Parathyroid adenoma (tissue), 2 donors: ENCODE measurements around the gene CALML3.

Experiments
- H2AFZ ChIP-seq: fragments of 300-600 bp; sonication (generic); one replicate; pipeline ENCODE4 v1.7.0; 2017; ENCODE audit warnings: antibody characterized with exemption, mild to moderate bottlenecking
- H3K27ac ChIP-seq: fragments of 300-600 bp; sonication (generic); one replicate; pipeline ENCODE4 v1.7.0; 2017
- H3K27me3 ChIP-seq: fragments of 300-600 bp; sonication (generic); one replicate; pipeline ENCODE4 v1.7.0; 2017; ENCODE audit warnings: low read length; ENCODE audit not compliant: control insufficient read depth, insufficient read depth
- H3K36me3 ChIP-seq: fragments of 300-600 bp; sonication (generic); one replicate; pipeline ENCODE4 v1.7.0; 2017; ENCODE audit warnings: low read length; ENCODE audit not compliant: control insufficient read depth, insufficient read depth
- H3K4me1 ChIP-seq: fragments of 300-600 bp; sonication (generic); one replicate; pipeline ENCODE4 v1.7.0; 2017; ENCODE audit warnings: control low read depth
- H3K4me2 ChIP-seq: fragments of 300-600 bp; sonication (generic); one replicate; pipeline ENCODE4 v1.7.0; 2017; ENCODE audit warnings: low read length
- H3K4me3 ChIP-seq: fragments of 300-600 bp; sonication (generic); one replicate; pipeline ENCODE4 v1.7.0; 2017; ENCODE audit warnings: low read depth, low read length
- H3K79me2 ChIP-seq: fragments of 300-600 bp; sonication (generic); one replicate; pipeline ENCODE4 v1.7.0; 2017; ENCODE audit warnings: control low read depth
- H3K9ac ChIP-seq: fragments of 300-600 bp; sonication (generic); one replicate; pipeline ENCODE4 v1.7.0; 2017; ENCODE audit warnings: mild to moderate bottlenecking
- H3K9me3 ChIP-seq: fragments of 300-600 bp; sonication (generic); one replicate; pipeline ENCODE4 v1.7.0; 2017; ENCODE audit warnings: low read length; ENCODE audit not compliant: control insufficient read depth
- CTCF ChIP-seq: fragments of 300-600 bp; sonication (generic); IDR thresholded peaks from one replicate; pipeline ENCODE4 v1.7.0; 2017; ENCODE audit warnings: antibody characterized with exemption, mild to moderate bottlenecking
- donor health status: primary hyperparathyroidism.

The CALML3 gene

GRCh38 chr10:5560142-5560816 is 35.5 kb downstream of the CALML3 start:
- Histone ChIP-seq H3K79me2 (no peaks in the 10 kb centered on the region), H3K4me3 (no peak overlapping the region), H2AFZ (no peak overlapping the region), H3K27me3 (no peaks in the 10 kb centered on the region), H3K27ac (no peak overlapping the region), H3K4me2 (no peak overlapping the region), H3K9me3 (no peaks in the 10 kb centered on the region), H3K4me1 (no peaks in the 10 kb centered on the region), H3K9ac (no peak overlapping the region), H3K36me3 (no peaks in the 10 kb centered on the region)
- TF ChIP-seq CTCF: no peak

- H3K9ac ChIP-seq: no peak overlapping the region
- H3K79me2 ChIP-seq: no peaks in the 10 kb centered on the region
- H3K36me3 ChIP-seq: no peaks in the 10 kb centered on the region
- H2AFZ ChIP-seq: no peak overlapping the region
- H3K4me3 ChIP-seq: no peak overlapping the region
- no peak for TF ChIP-seq CTCF
- H3K27ac ChIP-seq: no peak overlapping the region
- no peaks in the 10 kb centered on the region for H3K27me3 ChIP-seq
- H3K4me1 ChIP-seq: no peaks in the 10 kb centered on the region
- no peak overlapping the region for H3K4me2 ChIP-seq
- H3K9me3 ChIP-seq: no peaks in the 10 kb centered on the region
Measured at GRCh38 chr10:5560817-5561703, 36.3 kb downstream of the CALML3 start.

- H3K79me2 ChIP-seq: no peaks in the 10 kb centered on the region
- no peaks in the 10 kb centered on the region for H3K27me3 ChIP-seq
- H3K36me3 ChIP-seq: no peaks in the 10 kb centered on the region
- no peak for TF ChIP-seq CTCF
- H3K4me3 ChIP-seq: no peak overlapping the region
- no peak overlapping the region for H3K4me2 ChIP-seq
- H2AFZ ChIP-seq: no peak overlapping the region
- no peaks in the 10 kb centered on the region for H3K9me3 ChIP-seq
- H3K9ac ChIP-seq: no peak overlapping the region
- no peak overlapping the region for H3K27ac ChIP-seq
- H3K4me1 ChIP-seq: no peaks in the 10 kb centered on the region
Measured at GRCh38 chr10:5561704-5562645, 37.2 kb downstream of the CALML3 start.

- Histone ChIP-seq H3K79me2 (no peaks in the 10 kb centered on the region), H3K27ac (no peak overlapping the region), H3K27me3 (no peaks in the 10 kb centered on the region), H3K9ac (no peak overlapping the region), H2AFZ (no peak overlapping the region), H3K4me1 (no peaks in the 10 kb centered on the region), H3K36me3 (no peaks in the 10 kb centered on the region), H3K4me2 (no peak overlapping the region), H3K9me3 (no peaks in the 10 kb centered on the region), H3K4me3 (no peak overlapping the region)
- TF ChIP-seq CTCF: no peak
Measured at GRCh38 chr10:5563321-5563961, 38.7 kb downstream of the CALML3 start.
